Stimulated activated CD8-positive, alpha-beta memory T cell treated with anti-CD3 and anti-CD28 coated beads, Interleukin-7, amount 100 ng/mL, for 1 hour (primary cell): Measurements from ENCODE around the gene LPP.
"Not testable (repeated sequence)": the region's sequence is repeated elsewhere in the genome, so short reads cannot be mapped to it uniquely, and the experiment has no call there.

Source experiments
- DNase-seq, 2 donors: peaks; one replicate each; pipeline ENCODE4 v3.0.0-alpha.2; 2020; ENCODE audit warnings: low read depth in 2 of 2

The LPP gene

DNA sequence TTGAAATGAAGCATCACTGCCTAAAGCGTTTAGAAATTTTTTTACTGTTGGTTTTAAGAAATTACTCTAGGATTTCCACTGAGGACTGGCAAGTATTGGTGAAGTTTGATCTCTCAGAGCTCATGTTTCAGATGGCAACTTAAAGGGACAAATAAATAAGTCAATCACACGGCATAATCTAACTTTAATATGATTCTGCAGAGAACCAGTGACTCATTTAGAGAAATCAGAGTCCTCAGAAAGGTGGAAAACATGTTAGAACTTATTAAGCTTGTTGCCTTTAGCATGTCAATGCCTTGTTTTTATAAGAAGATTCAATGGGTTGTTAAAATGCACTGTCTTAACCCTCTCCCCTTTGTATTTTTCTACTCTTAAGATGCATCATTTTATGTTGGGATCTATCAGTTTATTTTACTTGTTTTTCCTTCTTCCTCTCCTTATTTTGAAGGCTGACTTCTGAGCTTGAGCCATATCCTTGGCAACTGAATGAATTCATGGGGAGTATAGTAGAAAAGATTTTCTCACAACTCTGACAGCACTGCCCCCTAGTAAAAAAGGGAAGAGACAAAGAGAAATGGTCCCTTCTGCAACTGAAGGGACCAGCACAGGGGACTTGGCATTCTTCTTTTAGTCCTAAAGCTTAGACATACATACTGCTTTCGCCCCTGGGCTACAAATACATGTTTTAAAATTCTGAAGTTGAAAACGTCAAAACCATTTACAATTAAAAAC is 431.2 kb downstream of the LPP start:
- no peak for DNase-seq

DNA sequence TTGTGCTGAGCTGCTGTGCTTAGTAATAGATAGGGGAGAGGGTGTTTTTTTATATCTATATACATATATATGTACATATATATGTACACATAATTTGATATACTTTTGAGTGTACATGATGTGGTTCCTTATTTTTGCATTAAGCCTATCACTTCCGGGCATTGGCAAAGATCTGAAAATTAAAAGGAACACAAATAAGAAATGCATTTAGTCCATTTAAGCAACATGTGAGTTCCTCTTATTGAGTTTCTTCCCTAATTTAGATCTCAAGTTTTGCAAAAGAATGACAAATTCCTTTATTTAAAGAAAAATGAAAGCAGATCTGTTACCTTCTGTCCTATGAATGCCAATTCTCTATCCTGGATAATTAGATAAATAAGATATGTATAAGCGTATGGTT is 435.1 kb downstream of the LPP start:
- DNase-seq: no peak

DNA sequence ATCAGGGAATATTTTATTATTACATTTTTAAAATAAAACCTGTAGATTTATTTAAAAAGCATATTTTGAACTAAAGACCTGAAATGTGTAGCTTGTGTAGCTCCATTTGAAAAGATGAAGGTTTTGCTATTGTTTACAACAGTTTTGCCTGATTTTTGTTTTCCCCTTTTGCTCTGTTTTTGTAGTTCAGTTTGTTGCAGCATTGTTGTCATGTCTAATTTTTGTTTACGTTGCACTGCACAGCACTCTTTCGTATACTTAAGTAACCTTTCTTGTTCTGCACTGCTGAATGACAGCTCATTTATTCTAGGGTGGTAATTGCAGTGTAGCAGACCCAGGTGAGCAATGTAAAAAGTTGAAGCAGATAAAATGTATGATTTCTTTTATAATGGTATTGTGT is 435.8 kb downstream of the LPP start:
- no peak for DNase-seq

DNA sequence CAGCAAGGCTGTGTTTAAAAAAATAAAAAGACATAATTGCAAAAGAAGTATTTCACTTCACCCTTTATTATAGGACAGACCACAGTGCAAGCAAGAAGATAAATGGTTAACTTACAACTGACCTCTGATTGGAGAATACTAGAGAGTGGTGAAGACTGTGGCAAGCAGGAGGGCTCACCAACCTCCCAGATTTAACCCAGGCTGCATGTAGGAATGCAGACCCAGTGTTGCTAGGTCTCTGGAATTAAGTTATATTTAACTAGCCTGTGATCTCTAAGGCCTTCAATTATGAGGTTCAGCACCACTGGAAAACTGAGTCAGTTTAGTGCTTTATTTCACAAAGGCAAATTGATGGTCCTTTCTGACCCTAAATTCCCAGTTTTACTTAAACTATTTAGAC is 436.6 kb downstream of the LPP start:
- no peak for DNase-seq

DNA sequence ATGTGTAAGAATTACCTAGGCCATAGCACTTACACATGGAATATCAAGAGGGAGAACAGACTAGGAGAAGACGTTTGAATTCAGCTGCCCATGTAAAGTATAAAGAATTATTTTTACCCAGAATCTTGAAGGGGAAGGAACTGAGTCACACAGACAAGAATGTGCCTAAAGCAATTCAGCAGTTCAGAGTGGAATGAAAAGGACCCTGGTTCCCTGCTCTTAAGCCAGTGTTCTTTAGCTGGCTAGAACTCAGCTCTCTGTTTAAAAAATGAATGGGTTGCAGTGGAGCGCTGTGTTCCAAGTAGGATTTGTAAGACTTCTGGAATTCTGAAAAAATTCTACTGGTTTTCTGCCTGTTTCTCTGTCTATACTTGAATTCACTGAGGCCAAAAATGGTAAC is 440.2 kb downstream of the LPP start:
- no peak for DNase-seq

DNA sequence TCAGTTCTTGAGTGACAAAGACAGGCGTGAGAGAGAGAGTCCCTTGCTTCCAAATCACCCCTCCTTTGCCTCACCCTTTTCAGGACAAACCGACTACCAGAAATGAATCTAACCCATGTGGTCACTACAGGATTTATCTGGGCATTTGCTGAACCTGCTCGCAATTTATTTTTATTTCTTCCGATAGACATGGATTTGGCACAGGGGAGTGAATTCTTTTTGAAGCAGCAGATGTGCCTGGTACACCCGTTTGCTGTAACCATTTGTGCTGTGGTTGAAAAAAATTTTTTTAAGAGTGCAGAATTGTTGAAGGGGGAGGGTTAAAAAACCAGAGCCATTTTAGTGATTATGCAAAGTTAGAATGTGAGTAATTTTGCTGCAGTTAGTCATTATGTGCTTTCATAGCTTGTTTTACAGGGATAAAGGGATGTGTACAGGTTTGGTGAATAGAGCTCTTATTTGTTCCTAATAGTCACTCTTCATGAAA is 442.0 kb downstream of the LPP start:
- DNase-seq: no peak

DNA sequence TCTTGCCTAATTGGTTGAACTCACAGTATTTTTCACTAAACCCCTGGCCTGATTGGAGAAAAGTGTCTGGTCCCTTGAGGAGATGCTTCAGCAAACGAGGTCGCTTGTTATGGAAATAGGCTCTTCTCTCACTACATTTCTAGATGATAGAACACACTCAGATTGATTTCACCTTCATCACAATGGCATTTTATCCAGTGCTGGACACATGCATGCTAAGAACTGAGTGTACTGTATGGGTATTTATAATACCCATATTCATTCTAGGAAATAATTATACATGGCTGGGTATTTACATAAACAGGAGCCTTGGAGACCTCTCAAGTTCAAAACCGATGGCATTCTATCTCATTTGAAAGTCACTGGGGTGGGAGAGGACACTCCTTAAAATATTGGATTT is 444.9 kb downstream of the LPP start:
- no peak for DNase-seq

DNA sequence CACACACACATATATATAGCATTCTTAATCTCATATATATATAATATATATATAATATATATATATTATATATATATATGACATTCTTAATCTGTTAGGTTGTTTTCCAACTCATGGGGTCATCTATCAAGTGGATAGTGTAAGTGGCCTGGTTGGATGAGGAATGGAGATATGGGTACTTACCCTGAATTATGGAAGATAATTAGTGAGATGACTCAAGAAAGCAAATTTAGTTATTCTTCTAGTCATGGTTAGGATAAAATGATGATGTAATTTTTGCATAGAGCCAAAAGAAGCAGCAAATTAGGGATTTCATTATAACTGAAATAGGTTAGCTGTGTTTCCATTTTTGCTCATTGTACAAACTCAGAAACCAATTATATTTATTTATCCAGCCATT is 448.2 kb downstream of the LPP start:
- no peak for DNase-seq

DNA sequence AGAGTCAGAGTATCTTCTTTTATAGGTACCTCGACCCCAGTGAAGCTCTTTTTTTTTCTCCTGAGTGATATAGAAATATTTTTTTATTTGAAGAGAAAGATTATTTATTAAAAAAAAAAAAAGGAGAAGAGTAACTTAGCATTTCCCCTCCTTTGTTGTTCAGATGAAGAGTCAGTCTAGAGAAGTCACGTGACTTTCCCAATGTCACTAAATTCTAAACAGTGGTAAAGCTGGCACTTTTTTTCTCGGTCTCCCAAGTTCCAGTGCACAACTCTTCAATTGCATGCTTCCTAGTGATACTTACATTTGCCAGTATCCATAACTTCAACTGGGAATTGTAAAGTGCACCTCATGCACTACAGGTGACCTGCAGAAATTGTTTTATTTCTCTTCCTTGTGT is 448.7 kb downstream of the LPP start:
- no peak for DNase-seq

DNA sequence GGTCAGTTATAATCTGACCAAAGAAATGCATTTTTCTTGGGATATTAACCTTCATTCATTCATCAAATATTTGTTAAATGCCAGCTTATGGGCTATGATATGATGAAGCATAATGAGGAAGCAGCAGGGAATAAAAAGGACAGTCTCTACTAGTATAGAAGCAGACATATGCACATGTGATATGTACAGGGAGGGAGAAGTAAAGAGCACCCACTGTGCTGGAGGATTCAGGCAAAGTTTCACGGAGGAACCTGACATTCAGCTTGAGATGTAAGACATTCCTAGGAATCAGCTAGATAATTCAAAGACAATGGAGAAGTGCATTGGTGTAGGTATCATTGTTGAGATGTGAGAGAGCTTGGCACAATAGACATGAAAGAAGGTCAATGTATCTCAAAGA is 450.7 kb downstream of the LPP start:
- DNase-seq: no peak

DNA sequence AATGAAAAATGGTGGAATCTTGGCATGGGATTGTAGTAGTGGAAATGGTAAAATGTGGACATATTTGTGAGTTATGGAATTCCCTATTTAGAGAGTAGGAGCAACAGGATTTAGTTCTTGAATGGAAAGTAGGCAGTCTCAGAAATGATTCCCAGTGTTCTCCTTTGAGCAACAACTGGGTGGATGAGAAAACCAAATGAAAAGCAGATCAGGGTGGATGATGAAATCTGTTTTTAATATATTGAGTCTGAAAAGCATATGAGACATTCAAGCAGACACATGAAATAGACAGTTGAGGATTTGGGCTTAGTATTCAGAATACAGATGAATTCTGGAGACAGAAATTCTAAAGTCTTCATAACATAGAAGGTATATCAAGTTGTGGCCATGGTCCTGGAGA is 451.3 kb downstream of the LPP start:
- no peak for DNase-seq

DNA sequence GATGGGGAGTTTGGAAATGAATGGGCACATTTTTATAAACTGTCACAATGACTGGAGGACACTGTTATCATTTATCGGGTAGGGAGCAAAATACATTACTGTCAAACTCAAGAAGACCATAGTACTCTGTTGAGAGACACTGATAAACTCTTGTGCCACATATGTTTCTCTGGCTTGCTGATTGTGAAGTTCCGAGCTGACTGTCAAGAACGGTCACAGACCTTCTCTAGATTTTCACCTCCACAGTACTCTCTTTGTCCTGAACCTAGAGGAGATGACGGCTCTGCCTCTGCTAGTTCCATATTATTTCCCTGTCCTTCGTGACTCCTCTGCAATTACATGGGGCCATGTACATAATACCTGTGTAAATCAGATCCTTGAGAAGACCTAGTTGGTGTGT is 451.9 kb downstream of the LPP start:
- no peak for DNase-seq

DNA sequence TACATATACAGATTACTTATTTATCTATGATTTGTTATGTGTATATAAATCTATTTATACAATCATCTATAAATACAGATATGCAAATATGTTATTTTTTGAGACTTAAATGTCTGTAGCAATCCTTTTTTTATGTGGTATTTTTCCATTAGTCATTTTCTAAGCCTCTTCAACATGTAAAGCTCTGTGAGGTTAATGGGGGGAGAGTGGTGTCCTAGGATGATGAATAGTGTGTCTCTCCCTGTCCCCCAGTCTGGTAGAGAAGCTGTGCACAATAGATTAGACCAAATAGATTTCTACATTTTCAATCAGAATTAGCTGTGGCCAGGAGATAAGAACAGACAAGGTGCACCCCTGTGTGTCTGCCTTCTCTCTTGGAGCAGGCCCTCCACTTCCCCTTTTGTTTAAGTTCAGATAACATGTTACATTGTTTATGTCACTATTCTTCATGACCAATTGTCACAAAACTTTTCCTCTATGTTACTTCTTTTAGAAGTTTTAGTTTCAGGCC is 453.9 kb downstream of the LPP start:
- no peak for DNase-seq

DNA sequence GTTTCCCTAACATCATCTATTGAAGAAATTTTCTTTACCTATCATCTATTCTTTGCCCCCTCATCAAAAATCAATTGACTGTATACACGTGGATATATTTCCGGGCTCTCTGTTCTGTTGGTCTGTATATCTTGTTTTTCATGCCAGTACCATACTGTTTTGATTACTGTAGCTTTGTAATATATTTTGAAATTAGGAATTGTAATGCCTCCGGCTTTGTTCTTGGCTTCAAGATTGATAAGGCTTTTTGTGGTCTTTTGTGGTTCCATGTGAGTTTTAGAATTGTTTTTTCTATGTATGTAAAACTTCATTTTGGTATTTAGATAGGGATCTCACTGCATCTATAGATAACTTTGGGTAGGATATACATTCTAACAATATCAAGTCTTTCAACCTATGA is 454.4 kb downstream of the LPP start:
- DNase-seq: no peak

DNA sequence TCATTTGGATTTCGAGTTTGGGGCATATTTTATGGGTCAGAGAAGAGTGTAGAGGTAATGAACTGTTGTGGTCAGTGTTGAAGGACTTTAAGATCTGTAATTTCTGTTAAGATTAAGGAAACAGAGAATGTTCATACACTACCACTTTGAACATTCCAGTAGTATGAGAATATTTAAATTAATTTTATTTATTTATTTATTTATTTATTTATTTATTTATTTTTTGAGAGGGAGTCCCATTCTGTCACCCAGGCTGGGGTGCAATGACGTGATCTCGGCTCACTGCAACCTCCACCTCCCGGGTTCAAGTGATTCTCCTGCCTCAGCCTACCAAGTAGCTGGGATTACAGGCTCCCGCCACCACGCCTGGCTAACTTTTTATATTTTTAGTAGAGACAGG is 459.8 kb downstream of the LPP start:
- DNase-seq: not testable (repeated sequence)

DNA sequence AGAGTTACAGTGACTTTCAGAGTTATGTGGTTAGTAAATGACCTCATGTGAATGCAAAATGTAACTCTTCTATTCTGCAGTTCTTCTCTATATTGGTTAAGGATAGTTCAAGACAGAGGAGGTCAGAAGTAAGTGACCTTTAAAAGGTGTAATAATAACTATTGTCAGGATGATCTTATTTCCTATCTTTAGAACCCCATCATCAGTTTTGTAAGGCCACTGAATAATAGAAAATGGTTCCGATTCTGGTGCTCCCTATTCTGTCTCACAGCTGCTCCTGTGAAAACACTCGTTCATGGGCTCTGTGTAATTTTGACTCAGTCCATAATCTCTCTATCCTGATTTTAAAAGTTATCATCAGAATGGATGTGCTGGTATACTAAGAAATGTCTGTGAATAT is 463.3 kb downstream of the LPP start:
- DNase-seq: no peak

DNA sequence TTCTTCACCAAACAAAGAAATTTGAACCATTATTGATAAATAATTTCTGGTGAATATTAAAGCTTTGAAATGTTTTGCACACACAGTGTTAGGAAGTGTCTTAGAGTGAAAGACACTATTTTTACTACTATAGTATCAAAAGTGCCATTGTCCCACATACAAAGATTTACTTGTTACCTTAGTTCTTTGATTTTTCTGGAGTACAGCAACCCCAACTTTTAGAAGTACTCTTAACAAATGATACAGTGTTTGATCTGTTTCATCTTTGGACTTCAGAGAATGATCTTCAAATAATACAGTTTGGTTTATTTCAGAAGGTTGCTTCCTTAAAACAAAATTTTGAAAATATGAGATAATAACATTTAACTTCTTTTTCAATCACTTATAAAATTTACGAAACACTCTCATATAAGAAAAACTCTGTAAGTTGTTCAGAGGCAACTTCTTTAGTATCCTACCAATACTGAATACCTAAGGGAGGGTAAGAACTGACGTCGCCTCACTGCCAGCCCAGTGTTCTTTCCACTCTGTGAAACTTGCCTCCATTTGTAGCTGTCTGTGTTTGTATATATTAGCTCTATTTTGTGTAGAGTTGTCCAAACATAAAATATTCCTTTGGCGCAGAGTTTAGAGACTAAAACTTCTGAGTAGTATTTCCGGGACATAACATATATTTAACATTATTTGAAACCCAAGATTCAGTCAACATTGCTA is 464.2 kb downstream of the LPP start:
- no peak for DNase-seq

DNA sequence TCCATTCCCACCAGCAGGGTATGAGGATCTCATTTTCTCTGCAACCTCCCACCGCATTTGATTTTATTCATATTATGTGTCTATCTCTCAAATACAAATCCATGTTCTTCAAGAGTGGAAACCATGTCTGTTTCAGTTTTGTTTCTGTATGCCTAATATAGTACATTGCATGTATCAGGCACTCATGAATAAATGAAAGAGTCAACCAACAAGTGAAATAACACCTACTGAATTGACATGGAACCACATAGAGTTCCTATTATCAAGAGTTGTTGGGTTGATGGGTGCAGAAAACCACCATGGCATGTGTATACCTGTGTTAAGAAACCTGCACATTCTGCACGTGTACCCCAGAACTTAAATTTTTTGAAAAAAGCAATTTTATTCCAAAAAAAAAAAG is 466.8 kb downstream of the LPP start:
- no peak for DNase-seq

DNA sequence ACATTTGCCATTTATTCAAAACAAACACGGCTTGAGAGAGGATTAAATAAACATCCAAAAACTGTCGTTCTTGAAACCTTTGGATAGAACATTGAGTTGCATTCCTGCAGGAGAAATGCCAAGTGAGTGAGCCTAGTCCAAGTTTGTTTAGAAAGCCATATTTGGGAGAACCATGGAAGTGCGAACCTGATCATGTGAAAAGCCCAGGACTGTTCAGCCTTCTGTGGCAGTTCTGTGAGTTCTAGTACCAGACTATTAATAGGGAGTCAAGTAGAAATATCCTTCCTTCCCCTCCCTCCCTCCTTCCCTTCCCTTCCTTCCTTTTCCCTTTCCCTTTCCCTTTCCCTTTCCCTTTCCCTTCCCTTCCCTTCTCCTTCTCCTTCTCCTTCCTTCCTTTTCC is 470.4 kb downstream of the LPP start:
- no peak for DNase-seq

DNA sequence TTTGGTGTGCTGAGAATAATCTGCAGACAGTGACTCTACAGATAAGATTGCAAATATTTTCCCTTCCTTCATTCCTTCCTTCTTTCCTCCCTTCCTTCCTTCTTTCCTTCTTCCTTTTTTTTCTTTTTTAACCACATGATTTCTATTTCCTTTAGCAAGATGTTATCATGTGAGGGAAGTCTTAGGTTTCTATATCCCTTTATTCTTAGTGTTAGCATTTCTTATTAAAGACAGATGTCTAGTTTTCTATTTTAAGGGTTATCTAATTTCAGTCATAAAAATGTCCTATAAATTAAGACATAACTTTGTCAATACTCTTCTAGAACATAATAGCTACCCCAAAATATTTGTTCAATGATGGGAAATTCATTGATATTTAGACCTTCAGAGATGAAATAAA is 470.9 kb downstream of the LPP start:
- DNase-seq: no peak

DNA sequence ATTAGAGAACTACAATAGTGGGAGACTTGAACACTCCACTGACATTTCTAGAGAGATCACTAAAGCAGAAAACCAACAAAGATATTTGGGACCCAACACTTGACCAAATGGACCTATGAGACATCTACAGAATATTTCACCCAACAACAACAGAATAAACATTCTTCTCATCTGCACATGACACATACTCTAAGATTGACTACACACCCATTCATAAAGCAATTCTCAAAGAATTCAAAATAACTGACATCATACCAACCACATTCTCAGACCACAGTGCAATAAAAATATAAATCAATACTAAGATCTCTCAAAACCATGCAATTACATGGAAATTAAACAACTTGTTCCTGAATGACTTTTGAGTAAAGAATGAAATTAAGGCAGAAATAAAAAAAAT is 473.7 kb downstream of the LPP start:
- DNase-seq: no peak

DNA sequence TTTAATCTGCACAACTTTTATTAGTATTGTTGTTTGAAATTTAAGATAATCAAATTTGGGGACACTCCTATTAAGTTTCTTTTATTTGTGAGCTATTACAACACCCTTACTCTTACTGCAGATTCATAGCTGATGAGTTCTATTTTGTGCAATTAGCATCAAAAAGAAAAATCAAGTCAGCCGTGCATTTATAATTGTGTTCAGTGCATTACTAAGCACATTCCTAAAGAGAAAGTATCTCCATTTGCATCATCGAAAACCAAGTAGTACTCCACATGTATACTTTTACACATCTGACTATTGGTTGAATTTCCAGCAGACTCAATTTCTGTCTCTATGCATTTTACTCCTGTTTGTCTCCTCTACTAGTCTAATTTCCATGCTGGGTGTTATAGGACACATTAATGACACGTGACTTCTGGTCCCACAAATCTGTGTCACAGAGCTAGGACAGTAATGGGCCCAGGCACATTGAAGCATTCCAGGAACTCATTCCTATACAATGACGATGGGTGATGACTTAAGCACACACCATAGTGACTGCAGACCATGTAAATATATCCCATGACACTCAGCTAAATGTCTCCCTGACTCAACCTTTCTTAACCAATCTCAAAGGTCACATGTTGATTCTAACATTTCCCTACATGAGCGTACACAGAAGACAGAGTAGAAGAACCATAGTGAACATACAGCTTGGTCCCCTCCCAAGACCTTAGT is 477.5 kb downstream of the LPP start:
- DNase-seq: no peak

DNA sequence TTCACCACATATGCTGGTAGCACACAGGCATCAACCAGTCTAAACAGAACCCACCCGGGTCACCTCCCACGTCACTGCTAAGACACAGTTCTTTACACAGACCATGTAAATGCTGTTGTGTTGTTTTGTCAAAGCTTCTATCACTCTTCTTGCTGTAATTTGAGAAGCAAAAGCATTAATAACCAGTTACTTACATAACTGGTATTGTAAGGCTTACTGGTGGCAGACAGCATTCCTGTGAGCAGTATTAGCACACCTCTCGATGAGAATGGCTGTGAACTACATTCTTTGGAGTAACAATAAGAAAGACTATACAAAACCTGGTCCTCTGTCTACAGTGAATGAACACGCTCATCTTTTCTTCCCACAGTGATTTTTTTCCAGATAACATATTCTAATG is 479.2 kb downstream of the LPP start:
- no peak for DNase-seq
